SK-N-SH (cell line): ENCODE measurements around the gene STOML2.

Experiments
- CTCF ChIP-seq: fragments of 200-600 bp; sonication (generic); IDR thresholded peaks from 2 replicates; pipeline ENCODE4 v1.6.1; 2017; ENCODE audit warnings: antibody characterized with exemption, mild to moderate bottlenecking, moderate library complexity
- JUND ChIP-seq: IDR thresholded peaks from 2 replicates; pipeline ENCODE4 v1.4.0; 2012
- MAX ChIP-seq: IDR thresholded peaks from 2 replicates; pipeline ENCODE4 v1.4.0; 2012; ENCODE audit warnings: low read depth
- NFIC ChIP-seq: IDR thresholded peaks from 2 replicates; pipeline ENCODE4 v1.4.0; 2012; ENCODE audit warnings: borderline replicate concordance
- PBX3 ChIP-seq: IDR thresholded peaks from 2 replicates; pipeline ENCODE4; 2012
- POLR2AphosphoS5 ChIP-seq: IDR thresholded peaks from 2 replicates; pipeline ENCODE4 v1.6.1; 2012; ENCODE audit warnings: low read depth, low read length
- RAD21 ChIP-seq: IDR thresholded peaks from 2 replicates; pipeline ENCODE4 v1.6.1; 2012; ENCODE audit warnings: mild to moderate bottlenecking, low read length
- RCOR1 ChIP-seq: fragments of 150-350 bp; IDR thresholded peaks from 2 replicates; pipeline ENCODE4 v1.6.1; 2017; ENCODE audit warnings: antibody characterized with exemption, low read length
- REST ChIP-seq: IDR thresholded peaks from 2 replicates; pipeline ENCODE4 v1.6.1; 2012; ENCODE audit warnings: mild to moderate bottlenecking, low read depth, low read length, moderate library complexity
- SIN3A ChIP-seq: IDR thresholded peaks from 2 replicates; pipeline ENCODE4 v1.6.1; 2012; ENCODE audit warnings: low read depth, mild to moderate bottlenecking, low read length, moderate library complexity, borderline replicate concordance
- TAF1 ChIP-seq: IDR thresholded peaks from 2 replicates; pipeline ENCODE4 v1.6.1; 2012; ENCODE audit warnings: low read depth, mild to moderate bottlenecking, low read length, moderate library complexity, borderline replicate concordance
- TCF12 ChIP-seq: IDR thresholded peaks from 2 replicates; pipeline ENCODE4 v1.4.0; 2012
- ZBTB33 ChIP-seq: IDR thresholded peaks from 2 replicates; pipeline ENCODE4 v1.4.0; 2012; ENCODE audit warnings: low read depth, borderline replicate concordance

GRCh38 chr9:35070823-35071813 is 31.8 kb downstream of the STOML2 start:
- TF ChIP-seq TCF12 (no peak), CTCF (no peak), NFIC (no peak), POLR2AphosphoS5 (no peak), SIN3A (no peak), PBX3 (no peak), REST (no peak), RCOR1 (no peak), ZBTB33 (no peak), JUND (no peak), TAF1 (no peak), MAX (no peak), RAD21 (no peak)
